Measurements from ENCODE around the gene ISCA2. TPM values are rescaled to one million over a fixed set of nuclear protein-coding genes. Genes with fewer than 3 reads are reported as not detected.

ISCA2 gene
- total RNA-seq, 1 donor from 2014 or later = 16.9 TPM

- Mint-ChIP-seq H3K36me3 (ENCODE audit: low read depth) (no peaks in the 10 kb centered on the region), H3K4me1 (ENCODE audit: low read depth) (peaks cover 3% of the 10 kb centered on the region), H3K9me3 (ENCODE audit: low read depth) (no peaks in the 10 kb centered on the region), H3K4me3 (ENCODE audit: unreplicated experiment) (no peak overlapping the region), H3K27me3 (ENCODE audit: low read depth) (peaks cover 15% of the 10 kb centered on the region), H3K27ac (ENCODE audit: unreplicated experiment) (no peak overlapping the region)
- TF ChIP-seq, protein P1, sequence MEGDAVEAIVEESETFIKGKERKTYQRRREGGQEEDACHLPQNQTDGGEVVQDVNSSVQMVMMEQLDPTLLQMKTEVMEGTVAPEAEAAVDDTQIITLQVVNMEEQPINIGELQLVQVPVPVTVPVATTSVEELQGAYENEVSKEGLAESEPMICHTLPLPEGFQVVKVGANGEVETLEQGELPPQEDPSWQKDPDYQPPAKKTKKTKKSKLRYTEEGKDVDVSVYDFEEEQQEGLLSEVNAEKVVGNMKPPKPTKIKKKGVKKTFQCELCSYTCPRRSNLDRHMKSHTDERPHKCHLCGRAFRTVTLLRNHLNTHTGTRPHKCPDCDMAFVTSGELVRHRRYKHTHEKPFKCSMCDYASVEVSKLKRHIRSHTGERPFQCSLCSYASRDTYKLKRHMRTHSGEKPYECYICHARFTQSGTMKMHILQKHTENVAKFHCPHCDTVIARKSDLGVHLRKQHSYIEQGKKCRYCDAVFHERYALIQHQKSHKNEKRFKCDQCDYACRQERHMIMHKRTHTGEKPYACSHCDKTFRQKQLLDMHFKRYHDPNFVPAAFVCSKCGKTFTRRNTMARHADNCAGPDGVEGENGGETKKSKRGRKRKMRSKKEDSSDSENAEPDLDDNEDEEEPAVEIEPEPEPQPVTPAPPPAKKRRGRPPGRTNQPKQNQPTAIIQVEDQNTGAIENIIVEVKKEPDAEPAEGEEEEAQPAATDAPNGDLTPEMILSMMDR (IDR thresholded peaks at IDR 0.05) = peak; percentile 77
- no peak for DNase-seq (ENCODE audit: low spot score)
These were observed 34.1 kb upstream of the ISCA2 start for GRCh38 chr14:74459289-74459946.

GRCh38 chr14:74459976-74460375 lies 33.6 kb upstream of the ISCA2 start:
- Mint-ChIP-seq H3K36me3 (ENCODE audit: low read depth) (no peaks in the 10 kb centered on the region), H3K27ac (ENCODE audit: unreplicated experiment) (no peak overlapping the region), H3K27me3 (ENCODE audit: low read depth) (peaks cover 12% of the 10 kb centered on the region), H3K4me3 (ENCODE audit: unreplicated experiment) (no peak overlapping the region), H3K9me3 (ENCODE audit: low read depth) (no peaks in the 10 kb centered on the region), H3K4me1 (ENCODE audit: low read depth) (peaks cover 3% of the 10 kb centered on the region)
- TF ChIP-seq, protein P1 (IDR thresholded peaks at IDR 0.05) = no peak
- DNase-seq (ENCODE audit: low spot score) = no peak

DNA sequence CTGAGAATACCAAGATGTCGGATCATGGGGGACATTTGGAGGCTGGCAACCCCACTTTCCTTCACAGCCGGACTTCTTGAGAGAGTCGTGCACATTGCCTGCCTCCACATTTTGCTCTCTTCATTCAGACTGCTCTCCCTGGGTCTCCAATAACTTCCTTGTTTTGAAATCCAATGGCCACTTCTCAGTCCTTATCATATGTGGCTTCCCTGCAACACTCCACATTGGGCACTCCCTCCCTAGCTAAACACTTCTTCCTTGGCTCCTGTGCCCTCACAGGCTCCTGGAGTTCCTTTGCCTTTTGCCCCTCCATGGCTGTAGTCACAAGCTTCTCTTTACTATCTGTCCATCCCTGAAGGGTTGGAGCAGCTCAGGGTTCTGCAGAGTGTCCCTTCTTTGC lies 30.6 kb upstream of the ISCA2 start:
- peaks cover 3% of the 10 kb centered on the region for H3K4me1 Mint-ChIP-seq (ENCODE audit: low read depth)
- H3K36me3 Mint-ChIP-seq (ENCODE audit: low read depth) = no peaks in the 10 kb centered on the region
- no peak for DNase-seq (ENCODE audit: low spot score)
- H3K4me3 Mint-ChIP-seq (ENCODE audit: unreplicated experiment) = no peak overlapping the region
- H3K27me3 Mint-ChIP-seq (ENCODE audit: low read depth) = no peaks in the 10 kb centered on the region
- H3K27ac Mint-ChIP-seq (ENCODE audit: unreplicated experiment) = no peak overlapping the region
- TF ChIP-seq, protein P1 (IDR thresholded peaks at IDR 0.05) = no peak
- H3K9me3 Mint-ChIP-seq (ENCODE audit: low read depth) = no peaks in the 10 kb centered on the region

DNA sequence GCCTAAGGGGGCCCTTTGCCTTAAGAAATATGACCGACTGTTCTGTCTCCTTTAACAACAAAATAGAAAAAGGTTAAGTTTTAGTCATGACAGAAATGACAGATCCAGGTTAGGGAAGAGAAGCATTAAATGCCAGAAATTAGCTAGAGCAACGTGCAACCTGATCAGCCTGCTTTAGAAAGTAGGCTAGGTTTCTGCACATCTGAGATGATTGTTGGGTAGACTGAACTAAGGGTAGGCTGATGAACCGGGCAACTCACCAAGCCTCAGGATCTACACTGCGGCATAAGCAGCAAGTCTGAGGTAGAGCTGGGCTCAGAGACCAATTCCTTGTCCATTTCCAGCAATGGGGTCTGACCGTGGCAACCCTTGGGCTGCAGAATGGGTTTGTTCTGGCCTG lies 29.9 kb upstream of the ISCA2 start:
- TF ChIP-seq, protein P1 (IDR thresholded peaks at IDR 0.05) = no peak
- Mint-ChIP-seq H3K9me3 (ENCODE audit: low read depth) (no peaks in the 10 kb centered on the region), H3K27ac (ENCODE audit: unreplicated experiment) (no peak overlapping the region), H3K4me3 (ENCODE audit: unreplicated experiment) (no peak overlapping the region), H3K27me3 (ENCODE audit: low read depth) (no peaks in the 10 kb centered on the region), H3K36me3 (ENCODE audit: low read depth) (no peaks in the 10 kb centered on the region), H3K4me1 (ENCODE audit: low read depth) (peaks cover 3% of the 10 kb centered on the region)
- no peak for DNase-seq (ENCODE audit: low spot score)

GRCh38 chr14:74464785-74465184 lies 28.8 kb upstream of the ISCA2 start:
- TF ChIP-seq, protein P1 (IDR thresholded peaks at IDR 0.05) = no peak
- no peak for DNase-seq (ENCODE audit: low spot score)
- Mint-ChIP-seq H3K27ac (ENCODE audit: unreplicated experiment) (no peak overlapping the region), H3K4me1 (ENCODE audit: low read depth) (peaks cover under 1% of the 10 kb centered on the region), H3K4me3 (ENCODE audit: unreplicated experiment) (no peak overlapping the region), H3K9me3 (ENCODE audit: low read depth) (no peaks in the 10 kb centered on the region), H3K36me3 (ENCODE audit: low read depth) (no peaks in the 10 kb centered on the region), H3K27me3 (ENCODE audit: low read depth) (no peaks in the 10 kb centered on the region)
